SHP77 (cell line): ENCODE measurements around the gene PGM3.
"Not testable (repeated sequence)": the region's sequence is repeated elsewhere in the genome, so short reads cannot be mapped to it uniquely, and the experiment has no call there.

Source experiments
- DNase-seq, 2 experiments: peaks; one replicate each; lab custom pipeline; 2025; lab: John Stamatoyannopoulos, UW

PGM3 gene, protein sequence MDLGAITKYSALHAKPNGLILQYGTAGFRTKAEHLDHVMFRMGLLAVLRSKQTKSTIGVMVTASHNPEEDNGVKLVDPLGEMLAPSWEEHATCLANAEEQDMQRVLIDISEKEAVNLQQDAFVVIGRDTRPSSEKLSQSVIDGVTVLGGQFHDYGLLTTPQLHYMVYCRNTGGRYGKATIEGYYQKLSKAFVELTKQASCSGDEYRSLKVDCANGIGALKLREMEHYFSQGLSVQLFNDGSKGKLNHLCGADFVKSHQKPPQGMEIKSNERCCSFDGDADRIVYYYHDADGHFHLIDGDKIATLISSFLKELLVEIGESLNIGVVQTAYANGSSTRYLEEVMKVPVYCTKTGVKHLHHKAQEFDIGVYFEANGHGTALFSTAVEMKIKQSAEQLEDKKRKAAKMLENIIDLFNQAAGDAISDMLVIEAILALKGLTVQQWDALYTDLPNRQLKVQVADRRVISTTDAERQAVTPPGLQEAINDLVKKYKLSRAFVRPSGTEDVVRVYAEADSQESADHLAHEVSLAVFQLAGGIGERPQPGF

GRCh38 chr6:83192871-83193746, at the start of gene PGM3, which contains the start of gene RWDD2A:
Gene PGM3, minus strand, starts transcription at chr6:83193265. Its CDS starts 2,253 bp downstream, at chr6:83191012.
Gene RWDD2A, plus strand, starts transcription at chr6:83193357. Its CDS starts 1,095 bp downstream, at chr6:83194452.
- peak; percentile 83 to 91 for DNase-seq

DNA sequence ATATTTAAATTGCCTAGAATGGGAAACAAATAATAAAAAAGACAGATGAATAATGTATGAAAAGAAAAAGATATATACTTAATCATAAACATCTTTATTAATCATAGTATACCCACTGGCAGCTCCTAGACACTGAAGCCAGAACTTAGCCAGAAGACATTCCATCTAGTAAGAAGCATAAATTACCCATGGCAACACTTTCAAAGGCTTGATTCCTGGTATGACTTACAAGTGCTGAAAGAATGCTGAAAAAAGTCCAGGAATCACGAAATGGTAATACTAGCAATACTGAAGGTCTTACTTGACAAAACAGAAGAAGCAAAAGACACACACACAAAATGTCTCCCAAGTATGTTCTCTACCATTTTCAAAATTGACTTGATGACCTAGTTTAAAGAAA, 38.1 kb upstream of the PGM3 start:
- no peak for DNase-seq

DNA sequence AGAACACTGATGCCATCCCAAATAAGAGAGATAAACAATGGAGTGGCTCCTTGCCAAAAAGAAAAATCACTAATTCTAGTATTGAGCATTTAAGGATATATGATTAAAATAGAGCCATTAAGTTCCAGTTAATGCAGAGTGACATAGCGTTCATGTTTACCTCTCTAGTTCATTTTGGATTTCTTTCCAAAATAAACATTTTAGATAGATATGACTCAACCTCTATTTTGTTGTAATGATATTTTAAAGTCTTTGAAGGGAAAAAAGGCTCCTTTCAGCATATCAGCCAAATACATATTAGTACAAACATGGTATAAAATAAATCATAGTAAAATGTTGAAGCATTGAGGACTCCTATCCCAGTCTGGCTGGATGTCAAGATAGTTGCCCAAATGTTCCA, 33.5 kb upstream of the PGM3 start:
- DNase-seq: no peak

DNA sequence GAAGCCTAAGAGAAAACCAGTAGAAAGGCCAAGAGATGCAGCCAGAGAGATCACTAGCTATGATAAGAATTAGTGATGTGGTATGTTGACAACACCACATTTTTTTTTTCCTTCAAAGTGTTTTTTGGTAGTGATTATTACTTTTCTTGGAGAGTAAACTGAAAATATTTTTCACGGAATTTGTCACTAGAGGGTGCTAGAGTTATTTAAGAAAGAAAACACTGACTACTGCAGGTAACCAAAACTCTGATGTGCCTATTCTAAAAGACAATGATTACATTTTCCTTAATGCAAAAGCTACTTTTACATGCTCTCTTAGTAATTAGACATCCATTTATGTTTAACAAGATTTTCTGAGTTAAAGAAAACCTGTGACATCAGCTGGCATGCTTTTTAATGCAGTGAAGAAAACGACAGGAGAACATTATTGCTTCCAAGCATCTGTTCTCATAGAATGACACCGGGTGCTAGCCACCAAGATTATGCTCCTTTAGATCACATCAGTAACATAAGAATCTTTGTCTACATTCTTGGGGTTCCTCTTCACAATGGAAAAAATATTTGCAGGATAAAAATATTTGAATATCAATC, 28.9 kb upstream of the PGM3 start:
- peak; percentile 15 to 16 for DNase-seq

DNA sequence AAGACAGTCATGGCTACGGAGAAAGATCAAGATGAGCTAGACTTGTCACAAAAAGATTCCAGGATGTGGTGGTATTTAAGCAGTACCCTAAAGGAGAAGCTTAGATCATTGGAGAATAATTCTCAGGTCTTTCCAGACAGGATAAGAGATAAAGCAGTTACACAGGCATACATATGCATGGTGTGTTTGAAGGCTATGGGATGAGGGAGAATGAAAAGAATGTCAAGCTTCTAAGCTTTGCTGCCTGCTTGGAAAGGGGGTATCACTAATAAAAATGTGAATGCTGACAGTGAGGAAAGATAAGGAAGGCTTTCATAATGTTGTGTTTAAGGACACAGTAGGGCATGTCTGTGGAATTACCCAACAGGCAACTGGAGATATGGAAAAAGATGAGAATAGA, 28.2 kb upstream of the PGM3 start:
- DNase-seq: no peak

DNA sequence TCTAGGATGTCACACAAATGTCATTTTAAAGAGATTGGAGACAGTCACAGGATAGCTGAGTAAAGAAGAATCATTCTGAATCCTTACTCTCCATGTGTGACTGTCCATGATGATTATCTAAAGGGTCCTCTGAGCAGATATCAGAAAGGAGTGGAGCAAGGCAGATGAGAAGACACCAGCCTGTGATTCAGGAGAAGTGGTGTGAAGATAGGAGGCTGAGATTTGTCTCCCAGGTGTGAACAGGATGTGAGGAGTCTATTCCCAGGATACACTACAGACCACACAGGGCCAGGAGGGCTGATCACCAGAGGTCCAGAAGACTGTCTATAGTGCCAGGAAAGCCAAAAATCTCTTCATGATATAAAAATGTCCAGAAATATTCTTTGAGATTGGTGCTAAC, 27.1 kb upstream of the PGM3 start:
- DNase-seq: no peak

- no peak for DNase-seq
Measured at GRCh38 chr6:83218646-83219045, 25.6 kb upstream of the PGM3 start.

DNA sequence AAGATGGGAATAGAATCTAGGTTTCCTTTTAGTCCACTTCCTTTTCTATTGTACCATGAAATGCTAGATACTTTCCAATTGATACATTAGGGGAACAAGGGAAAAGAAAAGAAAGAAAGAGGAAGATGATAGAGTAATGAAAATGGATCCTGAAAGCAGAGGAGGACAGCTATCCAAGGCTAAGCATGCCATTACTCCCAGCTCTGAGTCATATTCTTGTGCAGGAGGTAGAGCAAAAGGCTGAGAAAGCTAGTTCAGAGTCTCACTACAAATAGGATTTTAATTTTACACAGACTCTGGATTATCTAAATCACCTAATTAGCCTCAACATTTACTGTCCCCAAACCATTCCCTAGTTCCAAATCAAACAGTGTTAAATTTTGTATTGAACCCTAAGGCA, 23.7 kb upstream of the PGM3 start:
- no peak for DNase-seq

GRCh38 chr6:83215131-83216047, 22.3 kb upstream of the PGM3 start:
- peak; percentile 59 to 63 for DNase-seq

DNA sequence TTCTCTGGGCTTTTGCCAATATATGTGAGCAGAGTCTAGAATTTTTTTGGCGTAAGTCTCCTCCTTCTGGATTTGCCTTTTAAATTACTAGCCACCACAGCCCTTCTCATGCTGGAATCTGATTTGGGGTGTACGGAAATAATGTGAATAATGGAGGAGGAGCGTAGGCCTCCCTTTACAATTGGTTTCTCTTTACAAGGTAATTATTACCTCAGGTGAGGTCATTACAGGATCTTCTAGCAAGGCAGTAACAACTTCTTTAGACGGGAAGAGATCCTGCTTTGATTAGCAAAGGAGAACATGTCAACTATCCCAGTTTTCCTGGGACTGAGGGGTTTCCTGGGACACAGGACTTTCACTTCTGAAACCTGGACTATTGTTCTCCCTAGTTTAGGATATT, 9.0 kb upstream of the PGM3 start:
- DNase-seq: no peak

DNA sequence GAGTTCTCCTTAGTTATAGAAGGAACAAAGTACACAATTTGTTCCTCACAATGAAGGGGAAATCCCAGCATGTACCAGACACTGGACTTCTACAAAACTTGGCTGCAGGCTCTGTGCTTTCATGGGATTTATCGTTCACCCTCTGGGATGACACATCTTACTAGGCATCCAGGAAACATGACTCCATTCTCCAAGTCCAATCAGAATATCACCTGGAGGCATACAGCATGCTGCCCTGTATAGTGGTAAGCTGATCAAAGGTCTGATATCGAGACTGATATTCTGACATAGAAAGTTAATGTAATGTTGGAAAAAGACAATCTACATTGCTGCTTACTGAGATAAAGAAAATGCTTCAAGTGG, 6.8 kb upstream of the PGM3 start:
- no peak for DNase-seq

- DNase-seq: no peak
Measured at GRCh38 chr6:83199173-83199862, 6.3 kb upstream of the PGM3 start.

- DNase-seq: no peak
Measured at GRCh38 chr6:83198486-83199172, 5.6 kb upstream of the PGM3 start.

GRCh38 chr6:83193747-83194566, 892 bp upstream of the PGM3 start:
- DNase-seq: peak; percentile 28 to 68

GRCh38 chr6:83192456-83192855, 609 bp downstream of the PGM3 start:
- DNase-seq: no peak

DNA sequence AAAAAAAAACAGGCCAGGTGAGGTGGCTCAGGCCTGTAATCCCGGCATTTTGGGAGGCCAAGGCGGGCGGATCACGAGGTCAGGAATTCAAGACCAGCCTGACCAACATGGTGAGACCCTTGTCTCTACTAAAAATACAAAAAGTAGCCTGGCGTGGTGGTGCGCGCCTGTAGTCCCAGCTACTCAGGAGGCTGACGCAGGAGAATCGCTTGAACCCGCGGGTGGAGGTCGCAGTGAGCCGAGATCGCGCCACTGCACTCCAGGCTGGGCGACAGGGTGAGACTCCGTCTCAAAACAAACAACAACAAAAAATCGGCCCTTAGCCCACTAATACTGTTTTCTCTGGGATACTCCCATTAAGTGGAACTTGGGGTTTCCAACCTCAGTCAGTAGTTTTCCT, 1.1 kb downstream of the PGM3 start:
- DNase-seq: not testable (repeated sequence)

DNA sequence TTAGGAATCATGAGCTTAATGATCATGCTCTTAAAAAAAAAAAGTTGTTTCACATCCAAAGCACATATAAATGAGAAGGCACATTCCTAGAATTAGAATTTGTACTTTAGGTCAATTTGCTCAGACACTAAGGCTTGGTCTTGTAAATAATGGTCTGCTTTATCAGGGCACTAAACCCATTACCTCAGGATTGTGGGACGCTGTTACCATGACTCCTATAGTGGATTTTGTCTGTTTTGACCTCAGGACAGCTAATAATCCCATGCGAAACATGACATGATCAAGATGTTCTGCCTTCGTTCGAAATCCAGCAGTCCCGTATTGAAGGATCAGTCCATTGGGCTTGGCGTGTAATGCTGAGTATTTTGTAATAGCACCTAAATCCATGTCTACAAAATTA, 2.4 kb downstream of the PGM3 start:
- DNase-seq: no peak

DNA sequence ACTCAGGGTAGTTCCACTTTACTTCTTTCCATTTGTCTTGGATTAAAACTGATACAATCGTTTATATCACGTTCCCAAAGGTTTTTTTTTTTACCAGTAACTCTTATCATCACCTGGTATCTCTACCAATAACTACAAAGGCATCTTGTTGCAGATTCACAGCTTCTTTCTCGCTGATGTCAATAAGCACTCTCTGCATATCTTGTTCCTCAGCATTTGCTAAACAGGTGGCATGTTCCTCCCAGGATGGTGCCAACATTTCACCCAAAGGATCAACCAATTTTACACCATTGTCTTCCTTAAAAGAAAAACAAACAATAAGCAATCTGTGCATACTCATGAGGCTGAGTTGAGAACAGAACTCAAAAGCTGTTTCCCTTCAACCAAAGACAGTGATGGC, 4.6 kb downstream of the PGM3 start:
- DNase-seq: no peak

GRCh38 chr6:83185096-83185495, 8.0 kb downstream of the PGM3 start:
- no peak for DNase-seq
